Endometrial microvascular endothelial cells (primary cell): Measurements from ENCODE around the gene NUDT10. TPM values are rescaled to one million over a fixed set of nuclear protein-coding genes. Genes with fewer than 3 reads are reported as not detected.
"Not testable (repeated sequence)": the region's sequence is repeated elsewhere in the genome, so short reads cannot be mapped to it uniquely, and the experiment has no call there.

Experiments
- in situ Hi-C: cut with HindIII; loops from 2 replicates; pipeline ENCODE4 v1.10.0; 2017; ENCODE audit warnings: low sequenced_read_pairs, low pct_unique_long_range_greater_than_20kb; ENCODE audit errors: inconsistent ontology term
- total RNA-seq: library from RNA; depleted of rRNA; stranded (reverse); fragments of >200 nt; gene quantifications from one replicate; pipeline ENCODE4 v1.2.3, GENCODE V29; 2015; ENCODE audit errors: inconsistent ontology term

Gene NUDT10
- total RNA-seq = 0.46 TPM

- in situ Hi-C loops = no loop called here
These were observed at the start of gene NUDT10 for GRCh38 chrX:51332188-51332942. Gene NUDT10 (plus strand): TSS chrX:51332822. CDS start chrX:51332966, 144 bp downstream.

GRCh38 chrX:51292421-51292820 is 40.2 kb upstream of the NUDT10 start:
- in situ Hi-C loops = no loop called here

- in situ Hi-C loops = no loop called here
These were observed 36.5 kb upstream of the NUDT10 start for GRCh38 chrX:51296138-51296537.

GRCh38 chrX:51316271-51316670 is 16.4 kb upstream of the NUDT10 start:
- in situ Hi-C loops = no loop called here

GRCh38 chrX:51332943-51333785 is 542 bp downstream of the NUDT10 start:
- in situ Hi-C loops = not testable (repeated sequence)

- in situ Hi-C loops = no loop called here
These were observed 1.7 kb downstream of the NUDT10 start for GRCh38 chrX:51334276-51334675.

GRCh38 chrX:51336584-51336983 is 4.0 kb downstream of the NUDT10 start:
- in situ Hi-C loops = no loop called here

GRCh38 chrX:51361251-51361650 is 28.6 kb downstream of the NUDT10 start:
- in situ Hi-C loops = no loop called here

GRCh38 chrX:51376672-51377071 is 44.0 kb downstream of the NUDT10 start:
- in situ Hi-C loops = no loop called here

Other genes with a start within 250 kb of the NUDT10 start
- gene NUDT11, start 163.8 kb downstream of the NUDT10 start, total RNA-seq = 4.1 TPM